GM13976 (cell line): ENCODE measurements around the gene ZBTB8OS.
"Not testable (repeated sequence)": the region's sequence is repeated elsewhere in the genome, so short reads cannot be mapped to it uniquely, and the experiment has no call there.

Source experiments
- DNase-seq: peaks from one replicate; pipeline ENCODE4 v3.0.0; 2012; ENCODE audit warnings: low spot score
- CTCF ChIP-seq: IDR thresholded peaks from 2 replicates; pipeline ENCODE4 v1.5.1; 2012; ENCODE audit warnings: borderline replicate concordance, mild to moderate bottlenecking; ENCODE audit not compliant: insufficient read depth; ENCODE audit errors: extremely low read depth, missing control alignments, control extremely low read depth
- in situ Hi-C: fragments of 300-500 bp; cut with MboI; formaldehyde crosslinking; loops from one replicate; pipeline ENCODE4 v1.12.0; 2022; ENCODE audit warnings: low sequenced_read_pairs, mixed read lengths, inconsistent platforms; ENCODE audit not compliant: unreplicated experiment

The ZBTB8OS gene

GRCh38 chr1:32647308-32648134 lies 2.8 kb downstream of the ZBTB8OS start:
- in situ Hi-C loops, result no loop called here
- TF ChIP-seq CTCF, result no peak

GRCh38 chr1:32644426-32644825 lies 5.9 kb downstream of the ZBTB8OS start:
- in situ Hi-C loops, result no loop called here
- no peak for TF ChIP-seq CTCF
- no peak for DNase-seq

More at GRCh38 chr1:32647308-32648134, 2.8 kb downstream of the ZBTB8OS start:
- DNase-seq, result no peak

- in situ Hi-C loops, DNase-seq: not testable (repeated sequence)
These were observed 8.0 kb downstream of the ZBTB8OS start for GRCh38 chr1:32642292-32642827.

- in situ Hi-C loops, result no loop called here
- TF ChIP-seq CTCF, result no peak
These were observed 10.8 kb downstream of the ZBTB8OS start for GRCh38 chr1:32639489-32640075.

GRCh38 chr1:32636914-32637645 lies 13.3 kb downstream of the ZBTB8OS start:
- in situ Hi-C loops, result no loop called here
- DNase-seq, result no peak

More at GRCh38 chr1:32639489-32640075, 10.8 kb downstream of the ZBTB8OS start:
- no peak for DNase-seq

GRCh38 chr1:32635508-32636277 lies 14.7 kb downstream of the ZBTB8OS start:
- no peak for TF ChIP-seq CTCF
- DNase-seq, result no peak
- in situ Hi-C loops, result no loop called here

More at GRCh38 chr1:32636914-32637645, 13.3 kb downstream of the ZBTB8OS start:
- TF ChIP-seq CTCF, result no peak
